KOPT-K1 (cell line): ENCODE data around the gene ZNF280D.

Source experiments
- H3K27ac ChIP-seq: fragments of 200-600 bp; sonication (generic); 2 replicates; pipeline ENCODE4 v1.5.1; 2016; ENCODE audit warnings: antibody characterized with exemption, mild to moderate bottlenecking, low read depth, low read length; ENCODE audit not compliant: poor library complexity, severe bottlenecking
- H3K36me3 ChIP-seq: fragments of 200-600 bp; sonication (generic); 2 replicates; pipeline ENCODE4 v1.5.1; 2017; ENCODE audit warnings: antibody characterized with exemption, mild to moderate bottlenecking, low read length, moderate library complexity; ENCODE audit not compliant: insufficient read depth
- H3K9me3 ChIP-seq: fragments of 200-600 bp; sonication (generic); 2 replicates; pipeline ENCODE4 v1.5.1; 2017; ENCODE audit warnings: antibody characterized with exemption, low read length, mild to moderate bottlenecking; ENCODE audit not compliant: insufficient read depth, poor library complexity, severe bottlenecking

ZNF280D gene

DNA sequence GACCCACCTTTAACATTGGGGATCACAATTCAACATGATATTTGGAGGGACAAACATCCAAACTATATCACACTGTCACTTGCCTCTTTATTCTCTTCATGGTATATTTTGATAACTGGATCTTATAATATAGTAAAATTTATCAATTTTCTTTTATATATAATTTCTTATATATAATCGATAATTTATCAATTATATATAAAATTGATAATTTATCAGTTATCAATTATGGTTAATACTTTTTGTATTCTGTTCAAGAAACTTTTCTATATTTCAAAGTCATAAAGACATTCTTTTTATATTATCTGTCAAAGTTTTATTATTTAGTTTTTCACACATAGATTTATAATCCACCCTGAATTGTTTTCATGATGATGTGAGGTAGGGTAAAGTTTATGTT lies 132.9 kb downstream of the ZNF280D start:
- H3K36me3 ChIP-seq: no peaks in the 10 kb centered on the region
- H3K9me3 ChIP-seq: peaks cover 41% of the 10 kb centered on the region
- H3K27ac ChIP-seq: no peak overlapping the region

DNA sequence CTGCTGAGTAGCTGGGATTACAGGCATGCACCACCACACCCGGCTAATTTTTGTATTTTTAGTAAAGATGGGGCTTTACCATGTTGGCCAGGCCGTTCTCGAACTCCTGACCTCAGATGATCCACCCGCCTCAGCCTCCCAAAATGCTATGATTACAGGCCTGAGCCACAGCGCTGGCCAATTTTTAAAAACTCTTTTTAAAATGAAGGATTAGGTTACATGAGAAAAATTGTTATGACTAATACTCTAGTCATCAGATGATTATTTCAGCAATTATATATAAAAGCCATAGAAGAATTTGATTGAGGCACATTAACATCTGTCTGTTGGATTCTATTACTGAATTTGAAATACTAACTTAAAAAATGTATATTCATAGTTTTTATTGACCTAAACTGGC lies 134.3 kb downstream of the ZNF280D start:
- H3K9me3 ChIP-seq: peaks cover 32% of the 10 kb centered on the region
- no peaks in the 10 kb centered on the region for H3K36me3 ChIP-seq
- H3K27ac ChIP-seq: no peak overlapping the region

DNA sequence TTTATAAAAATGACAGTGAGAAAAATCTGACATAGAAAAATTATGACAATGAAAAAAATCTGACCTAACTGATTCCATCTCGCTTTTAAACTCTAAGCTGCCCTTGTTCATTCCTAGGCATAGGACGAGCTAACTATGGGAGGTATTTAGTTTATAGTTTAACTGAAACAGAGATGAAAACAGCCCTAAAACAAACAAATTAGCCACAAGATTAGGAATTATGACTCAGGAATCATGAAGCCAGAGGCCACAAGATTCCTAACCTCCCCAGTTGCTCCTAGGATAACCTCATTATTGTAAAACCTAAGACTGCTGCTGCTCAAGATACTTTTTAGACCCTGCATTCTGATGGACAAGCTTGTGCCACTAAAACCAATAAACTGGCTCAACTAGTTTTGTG lies 145.6 kb downstream of the ZNF280D start:
- Histone ChIP-seq H3K36me3 (no peaks in the 10 kb centered on the region), H3K9me3 (peaks cover 47% of the 10 kb centered on the region)

DNA sequence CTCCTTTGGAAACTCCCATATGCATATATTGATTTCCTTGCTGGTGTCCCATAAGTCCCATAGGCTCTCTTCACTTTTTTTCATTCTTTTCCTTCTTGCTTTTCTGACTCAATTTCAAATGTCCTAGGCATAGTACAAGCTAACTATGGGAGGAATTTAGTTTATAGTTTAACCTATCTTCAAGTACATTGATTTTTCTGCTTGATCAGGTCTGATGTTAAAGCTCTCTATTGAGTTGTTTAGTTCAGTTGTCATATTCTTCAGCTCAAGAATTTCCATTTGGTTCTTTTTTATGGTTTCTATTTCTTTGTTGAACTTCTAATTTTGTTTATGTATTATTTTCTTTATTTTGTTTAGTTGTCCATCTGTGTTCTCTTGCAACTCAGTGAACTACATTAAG lies 147.1 kb downstream of the ZNF280D start:
- Histone ChIP-seq H3K36me3 (no peaks in the 10 kb centered on the region), H3K27ac (no peak overlapping the region), H3K9me3 (peaks cover 44% of the 10 kb centered on the region)

More for the DNA sequence above, 145.6 kb downstream of the ZNF280D start:
- H3K27ac ChIP-seq: no peak overlapping the region

DNA sequence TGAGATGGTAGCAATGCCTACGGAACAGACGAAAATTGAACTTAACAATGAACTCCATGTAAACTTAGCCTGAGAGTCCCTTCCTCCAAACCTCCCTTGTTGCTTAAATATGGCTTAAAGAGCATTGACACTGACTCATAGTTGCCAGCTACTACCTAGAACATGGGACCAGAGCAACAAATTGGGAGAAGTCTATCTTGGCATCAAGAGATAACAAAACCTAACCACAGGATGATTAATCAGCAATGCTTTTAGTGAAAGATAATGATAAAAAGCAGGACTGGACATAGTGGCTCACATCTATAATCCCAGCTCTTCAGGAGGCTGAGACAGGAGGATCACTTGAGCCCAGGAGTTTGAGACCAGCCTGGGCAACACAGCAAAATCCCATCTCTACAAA lies 150.5 kb downstream of the ZNF280D start:
- H3K27ac ChIP-seq: no peak overlapping the region
- no peaks in the 10 kb centered on the region for H3K36me3 ChIP-seq
- peaks cover 30% of the 10 kb centered on the region for H3K9me3 ChIP-seq
